ENCODE data around the gene TPRX1. TPM values are rescaled to one million over a fixed set of nuclear protein-coding genes. Genes with fewer than 3 reads are reported as not detected.
"Not testable (repeated sequence)": the region's sequence is repeated elsewhere in the genome, so short reads cannot be mapped to it uniquely, and the experiment has no call there.

The TPRX1 gene
- total RNA-seq, 3 donors from 2014 or later = not detected

GRCh38 chr19:47824396-47824795, 20.0 kb upstream of the TPRX1 start:
- Histone ChIP-seq H3K9me3 (peaks cover 4 to 6% of the 10 kb centered on the region in 2 donors), H3K27me3 (peaks cover 0 to 17% of the 10 kb centered on the region in 2 donors), H3K4me1 (no peaks in the 10 kb centered on the region), H3K27ac (no peak overlapping the region), H3K4me3 (no peak overlapping the region), H3K36me3 (no peaks in the 10 kb centered on the region)
- no peak for DNase-seq (ENCODE audit: low spot score in 2 of 2)
- intact Hi-C loops (cut with DNase I; ENCODE audit: low total_unique reads) = no loop called here
- TF ChIP-seq POLR2A (IDR thresholded peaks at IDR 0.05) = no peak
- TF ChIP-seq CTCF (IDR thresholded peaks at IDR 0.05) = no peak
- TF ChIP-seq POLR2AphosphoS5 (IDR thresholded peaks at IDR 0.05) = no peak

GRCh38 chr19:47821460-47822020, 17.2 kb upstream of the TPRX1 start, which contains the start of gene CRX:
CRX (plus strand) TSS chr19:47821937; CDS start chr19:47834444, 12,507 bp downstream.
- no peak for TF ChIP-seq POLR2A (IDR thresholded peaks at IDR 0.05)
- TF ChIP-seq CTCF (IDR thresholded peaks at IDR 0.05) = no peak
- TF ChIP-seq POLR2AphosphoS5 (IDR thresholded peaks at IDR 0.05) = no peak
- Histone ChIP-seq H3K27me3 (peaks cover 0 to 21% of the 10 kb centered on the region in 2 donors), H3K36me3 (no peaks in the 10 kb centered on the region), H3K9me3 (peaks cover 0 to under 1% of the 10 kb centered on the region in 2 donors), H3K4me1 (no peaks in the 10 kb centered on the region), H3K27ac (no peak within 1 kb of the TSS), H3K4me3 (no peak within 1 kb of the TSS)
- intact Hi-C loops (cut with DNase I; ENCODE audit: low total_unique reads) = no loop called here
- DNase-seq (ENCODE audit: low spot score in 2 of 2) = no peak

GRCh38 chr19:47820410-47820809, 16.1 kb upstream of the TPRX1 start:
- peaks cover 0 to 21% of the 10 kb centered on the region in 2 donors for H3K27me3 ChIP-seq
- H3K4me1 ChIP-seq = no peaks in the 10 kb centered on the region
- no peaks in the 10 kb centered on the region for H3K9me3 ChIP-seq
- H3K36me3 ChIP-seq = no peaks in the 10 kb centered on the region
- DNase-seq (ENCODE audit: low spot score in 2 of 2) = no peak
- intact Hi-C loops (cut with DNase I; ENCODE audit: low total_unique reads) = no loop called here
- TF ChIP-seq POLR2AphosphoS5 (IDR thresholded peaks at IDR 0.05) = no peak
- no peak for TF ChIP-seq POLR2A (IDR thresholded peaks at IDR 0.05)
- no peak for TF ChIP-seq CTCF (IDR thresholded peaks at IDR 0.05)
- no peak overlapping the region for H3K27ac ChIP-seq
- no peak overlapping the region for H3K4me3 ChIP-seq

- DNase-seq (ENCODE audit: low spot score in 2 of 2) = no peak
- Histone ChIP-seq H3K4me1 (no peaks in the 10 kb centered on the region), H3K9me3 (no peaks in the 10 kb centered on the region), H3K4me3 (no peak overlapping the region), H3K36me3 (no peaks in the 10 kb centered on the region), H3K27ac (no peak overlapping the region), H3K27me3 (peaks cover 0 to 21% of the 10 kb centered on the region in 2 donors)
- intact Hi-C loops (cut with DNase I; ENCODE audit: low total_unique reads) = no loop called here
- no peak for TF ChIP-seq CTCF (IDR thresholded peaks at IDR 0.05)
These were observed 15.5 kb upstream of the TPRX1 start for GRCh38 chr19:47819858-47820257.

- DNase-seq (ENCODE audit: low spot score in 2 of 2); H3K4me3 ChIP-seq; intact Hi-C loops (cut with DNase I; ENCODE audit: low total_unique reads); H3K9me3 ChIP-seq; H3K27ac ChIP-seq; H3K36me3 ChIP-seq; H3K4me1 ChIP-seq: not testable (repeated sequence)
- H3K27me3 ChIP-seq = peaks cover 0 to 21% of the 10 kb centered on the region in 2 donors
These were observed 13.9 kb upstream of the TPRX1 start for GRCh38 chr19:47818221-47818620.

GRCh38 chr19:47816270-47816669, 11.9 kb upstream of the TPRX1 start:
- H3K27ac ChIP-seq; H3K4me3 ChIP-seq; H3K9me3 ChIP-seq; DNase-seq (ENCODE audit: low spot score in 2 of 2); H3K4me1 ChIP-seq; intact Hi-C loops (cut with DNase I; ENCODE audit: low total_unique reads); H3K36me3 ChIP-seq: not testable (repeated sequence)
- peaks cover 0 to 17% of the 10 kb centered on the region in 2 donors for H3K27me3 ChIP-seq
